A673 (cell line): ENCODE data around the gene CERS5.

ENCODE experiments used
- EZH2 ChIP-seq: fragments of 200-600 bp; sonication (generic); IDR thresholded peaks from 2 replicates; pipeline ENCODE4 v1.6.1; 2017; ENCODE audit warnings: borderline replicate concordance, low read depth, mild to moderate bottlenecking, mixed read lengths, antibody characterized with exemption, low read length; ENCODE audit not compliant: poor library complexity, severe bottlenecking
- TF ChIP-seq, protein P1 (sequence below): fragments of 300-800, 200-600 bp; sonication (generic); conservative IDR thresholded peaks from 2 replicates; pipeline ENCODE4 v1.5.1; 2017; ENCODE audit warnings: low read depth, mild to moderate bottlenecking, antibody characterized with exemption, low read length, moderate library complexity, mixed read lengths

DNA sequence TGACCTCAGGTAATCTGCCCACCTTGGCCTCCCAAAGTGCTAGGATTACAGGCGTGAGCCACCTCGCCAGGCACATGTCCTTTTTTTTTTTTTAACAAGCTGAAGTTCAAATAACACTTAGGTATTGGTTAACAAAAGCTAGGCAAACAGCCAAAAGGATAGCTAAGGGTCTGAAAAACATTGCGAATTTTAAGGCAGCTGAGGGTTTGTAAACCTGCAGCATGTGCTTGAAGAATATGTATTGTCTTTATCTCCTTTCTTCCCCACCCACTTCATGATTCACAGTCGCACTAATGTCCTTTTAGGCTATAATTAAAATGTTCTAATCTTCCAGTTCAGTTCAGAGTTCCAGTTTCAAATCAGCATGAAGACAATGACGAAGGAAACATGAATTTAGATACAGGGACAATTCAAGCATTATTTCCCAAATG, 30.1 kb upstream of the CERS5 start:
- no peak for TF ChIP-seq EZH2
- TF ChIP-seq, protein P1, sequence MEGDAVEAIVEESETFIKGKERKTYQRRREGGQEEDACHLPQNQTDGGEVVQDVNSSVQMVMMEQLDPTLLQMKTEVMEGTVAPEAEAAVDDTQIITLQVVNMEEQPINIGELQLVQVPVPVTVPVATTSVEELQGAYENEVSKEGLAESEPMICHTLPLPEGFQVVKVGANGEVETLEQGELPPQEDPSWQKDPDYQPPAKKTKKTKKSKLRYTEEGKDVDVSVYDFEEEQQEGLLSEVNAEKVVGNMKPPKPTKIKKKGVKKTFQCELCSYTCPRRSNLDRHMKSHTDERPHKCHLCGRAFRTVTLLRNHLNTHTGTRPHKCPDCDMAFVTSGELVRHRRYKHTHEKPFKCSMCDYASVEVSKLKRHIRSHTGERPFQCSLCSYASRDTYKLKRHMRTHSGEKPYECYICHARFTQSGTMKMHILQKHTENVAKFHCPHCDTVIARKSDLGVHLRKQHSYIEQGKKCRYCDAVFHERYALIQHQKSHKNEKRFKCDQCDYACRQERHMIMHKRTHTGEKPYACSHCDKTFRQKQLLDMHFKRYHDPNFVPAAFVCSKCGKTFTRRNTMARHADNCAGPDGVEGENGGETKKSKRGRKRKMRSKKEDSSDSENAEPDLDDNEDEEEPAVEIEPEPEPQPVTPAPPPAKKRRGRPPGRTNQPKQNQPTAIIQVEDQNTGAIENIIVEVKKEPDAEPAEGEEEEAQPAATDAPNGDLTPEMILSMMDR, result no peak
